ENCODE results near the gene ADH1A. TPM values are rescaled to one million over a fixed set of nuclear protein-coding genes. Genes with fewer than 3 reads are reported as not detected.
"Not testable (repeated sequence)": the region's sequence is repeated elsewhere in the genome, so short reads cannot be mapped to it uniquely, and the experiment has no call there.

ADH1A gene
- total RNA-seq, 4 donors from 2014 or later, result 0.16 TPM; not detected in 3

DNA sequence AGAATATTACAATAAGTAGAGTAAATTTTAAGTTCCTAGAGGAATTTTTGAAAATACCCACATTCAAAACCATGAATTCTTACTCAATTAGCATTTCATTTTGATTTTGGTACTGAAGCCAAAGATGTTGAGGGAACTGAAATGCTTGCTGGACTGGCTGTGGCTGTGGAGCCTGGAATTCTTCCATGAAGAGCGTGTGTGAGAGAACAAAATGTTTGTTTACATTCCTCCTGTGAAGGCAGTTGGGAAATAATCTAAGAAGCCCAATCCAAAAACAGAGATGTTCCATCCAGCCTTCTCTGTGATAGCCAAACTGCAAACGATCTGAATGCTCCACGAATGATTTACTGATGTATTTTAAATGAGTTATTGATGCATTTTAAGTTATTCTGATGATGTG, 34.2 kb upstream of the ADH1A start:
- intact Hi-C loops (cut with DNase I; ENCODE audit: low total_unique reads), result no loop called here
- WGBS, 2 donors, result 18 to 21% methylated on average over 3 of the region's 3 CpGs
- DNase-seq (ENCODE audit: low spot score in 2 of 2), result peak; percentile 86 to 87
- TF ChIP-seq, protein P1, sequence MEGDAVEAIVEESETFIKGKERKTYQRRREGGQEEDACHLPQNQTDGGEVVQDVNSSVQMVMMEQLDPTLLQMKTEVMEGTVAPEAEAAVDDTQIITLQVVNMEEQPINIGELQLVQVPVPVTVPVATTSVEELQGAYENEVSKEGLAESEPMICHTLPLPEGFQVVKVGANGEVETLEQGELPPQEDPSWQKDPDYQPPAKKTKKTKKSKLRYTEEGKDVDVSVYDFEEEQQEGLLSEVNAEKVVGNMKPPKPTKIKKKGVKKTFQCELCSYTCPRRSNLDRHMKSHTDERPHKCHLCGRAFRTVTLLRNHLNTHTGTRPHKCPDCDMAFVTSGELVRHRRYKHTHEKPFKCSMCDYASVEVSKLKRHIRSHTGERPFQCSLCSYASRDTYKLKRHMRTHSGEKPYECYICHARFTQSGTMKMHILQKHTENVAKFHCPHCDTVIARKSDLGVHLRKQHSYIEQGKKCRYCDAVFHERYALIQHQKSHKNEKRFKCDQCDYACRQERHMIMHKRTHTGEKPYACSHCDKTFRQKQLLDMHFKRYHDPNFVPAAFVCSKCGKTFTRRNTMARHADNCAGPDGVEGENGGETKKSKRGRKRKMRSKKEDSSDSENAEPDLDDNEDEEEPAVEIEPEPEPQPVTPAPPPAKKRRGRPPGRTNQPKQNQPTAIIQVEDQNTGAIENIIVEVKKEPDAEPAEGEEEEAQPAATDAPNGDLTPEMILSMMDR (IDR thresholded peaks at IDR 0.05), result no peak
- no peak for TF ChIP-seq POLR2A (IDR thresholded peaks at IDR 0.05)
- H3K4me3 ChIP-seq (ENCODE audit: low read depth, poor library complexity, severe bottlenecking), result no peak overlapping the region

DNA sequence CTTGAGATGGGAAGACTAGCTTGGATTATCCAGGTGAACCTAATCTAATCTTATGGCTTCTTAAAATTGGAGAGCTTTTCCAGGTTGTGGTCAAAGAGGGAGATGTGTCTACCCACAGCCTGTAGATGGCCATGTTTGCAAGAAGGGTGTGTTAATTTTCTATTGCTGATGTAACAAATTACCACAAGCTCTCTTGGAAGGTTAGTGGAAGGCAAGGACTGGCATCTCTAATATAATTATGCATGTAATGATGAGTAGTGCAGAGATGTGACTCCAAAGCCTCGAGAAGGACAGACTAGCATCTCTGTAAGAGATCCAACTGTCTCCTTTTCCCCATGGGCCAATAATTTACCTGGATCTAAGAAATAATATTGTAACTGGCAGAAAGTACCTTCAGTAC, 33.6 kb upstream of the ADH1A start:
- intact Hi-C loops (cut with DNase I; ENCODE audit: low total_unique reads), result no loop called here
- TF ChIP-seq, protein P1 (IDR thresholded peaks at IDR 0.05), result no peak
- TF ChIP-seq POLR2A (IDR thresholded peaks at IDR 0.05), result no peak
- no peak for DNase-seq (ENCODE audit: low spot score in 2 of 2)
- WGBS, 2 donors, result 21 to 26% methylated on average over 1 of the region's 1 CpG
- H3K4me3 ChIP-seq (ENCODE audit: low read depth, poor library complexity, severe bottlenecking), result no peak overlapping the region

DNA sequence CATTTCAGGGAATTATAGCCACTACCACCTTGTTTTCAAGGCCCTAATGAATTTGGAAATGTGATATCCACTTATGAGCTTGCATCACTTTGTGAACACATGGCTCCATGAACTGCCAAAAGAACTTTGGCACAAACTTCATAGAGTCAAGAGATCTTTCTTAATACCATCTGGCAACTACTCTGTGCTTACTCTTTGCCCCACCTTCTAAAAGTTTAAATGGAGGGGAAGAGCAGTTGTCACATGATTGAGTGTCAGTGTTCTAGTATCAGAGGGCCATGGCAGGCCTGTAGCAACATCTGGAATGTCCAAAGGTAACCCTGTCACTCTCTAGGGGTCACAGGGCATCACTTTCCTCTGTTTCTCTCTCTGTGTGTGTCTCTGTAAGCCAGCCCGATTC, 33.0 kb upstream of the ADH1A start:
- H3K4me3 ChIP-seq (ENCODE audit: low read depth, poor library complexity, severe bottlenecking), result no peak overlapping the region
- TF ChIP-seq POLR2A (IDR thresholded peaks at IDR 0.05), result no peak
- TF ChIP-seq, protein P1 (IDR thresholded peaks at IDR 0.05), result no peak
- DNase-seq (ENCODE audit: low spot score in 2 of 2), result peak in 1 of 2 donors; percentile 74
- WGBS, 2 donors, result 93 to 95% methylated on average over 1 of the region's 1 CpG
- intact Hi-C loops (cut with DNase I; ENCODE audit: low total_unique reads), result no loop called here

DNA sequence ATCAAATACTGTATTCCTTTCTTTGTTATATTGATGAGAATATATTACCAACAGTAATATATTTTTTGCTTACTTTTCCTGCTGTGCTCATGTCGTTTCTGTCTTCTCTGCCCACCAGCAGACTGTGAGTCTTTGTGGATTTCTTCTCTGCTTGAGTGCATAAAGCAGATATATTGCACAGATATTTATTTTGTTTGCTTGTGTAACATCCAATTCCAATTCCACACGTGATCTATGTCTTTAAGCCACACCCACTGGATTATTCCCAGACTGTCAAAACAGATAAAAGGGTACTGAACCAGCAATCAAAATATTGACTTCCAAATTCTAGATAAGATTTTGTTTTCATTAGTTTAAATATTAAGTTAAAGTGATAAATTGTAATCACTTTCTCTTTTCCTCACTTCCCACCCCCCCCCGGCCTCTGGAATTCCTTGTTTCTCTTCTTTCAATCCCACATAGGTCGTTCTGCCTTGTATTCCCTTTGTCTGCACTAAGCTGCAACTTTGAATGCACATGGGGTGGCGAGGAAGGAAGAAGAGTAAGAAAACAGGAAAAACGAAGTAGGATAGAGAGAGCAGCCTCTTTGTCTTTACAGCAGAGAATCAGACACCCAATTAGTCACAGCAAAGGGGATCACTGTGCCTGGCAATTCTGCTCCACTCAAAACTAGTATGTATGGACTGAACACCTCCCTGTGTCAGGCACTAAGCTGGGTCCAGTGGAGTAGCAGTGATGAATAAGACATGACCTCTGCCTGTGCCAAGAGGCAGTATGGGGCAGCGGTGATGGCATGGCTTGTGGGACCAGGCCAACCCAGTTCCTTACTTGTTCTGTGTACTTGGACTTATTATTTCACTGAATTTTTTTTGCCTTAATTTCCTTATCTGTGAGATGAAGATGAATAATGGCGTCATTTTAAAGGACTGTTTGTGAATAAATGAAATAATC, 30.7 kb upstream of the ADH1A start, which contains the start of gene ADH1B:
TSS of gene ADH1B (minus strand) at position 161 of the 951 bp plus-strand sequence. CDS start at position 91, 70 bp downstream.
- WGBS, 2 donors, result 54 to 57% methylated on average over 8 of the region's 8 CpGs
- intact Hi-C loops (cut with DNase I; ENCODE audit: low total_unique reads), result no loop called here
- no peak for DNase-seq (ENCODE audit: low spot score in 2 of 2)
- TF ChIP-seq POLR2A (IDR thresholded peaks at IDR 0.05), result peak in 1 of 2 donors; percentile 23
- TF ChIP-seq, protein P1 (IDR thresholded peaks at IDR 0.05), result no peak
- no peak within 1 kb of the TSS for H3K4me3 ChIP-seq (ENCODE audit: low read depth, poor library complexity, severe bottlenecking)

DNA sequence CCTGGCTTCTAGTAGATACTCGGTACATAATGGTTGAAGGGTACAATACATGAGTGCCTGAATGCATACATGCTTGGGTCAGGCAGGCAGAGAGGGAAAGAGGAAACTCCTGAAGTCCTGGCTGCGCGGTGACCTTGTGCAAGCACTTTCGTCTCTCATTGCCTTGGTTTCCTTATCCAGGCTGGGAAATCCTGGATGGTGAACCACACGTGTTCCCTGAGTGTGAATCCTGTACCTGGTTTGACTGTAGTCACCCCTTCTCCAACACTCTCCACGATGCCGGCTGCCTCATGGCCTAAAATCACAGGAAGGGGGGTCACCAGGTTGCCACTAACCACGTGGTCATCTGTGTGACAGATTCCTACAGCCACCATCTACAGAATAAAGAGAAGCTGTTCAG, 27.0 kb upstream of the ADH1A start:
- intact Hi-C loops (cut with DNase I; ENCODE audit: low total_unique reads); H3K4me3 ChIP-seq (ENCODE audit: low read depth, poor library complexity, severe bottlenecking): not testable (repeated sequence)
- 88 to 94% methylated on average over 8 of the region's 8 CpGs for WGBS, 2 donors

DNA sequence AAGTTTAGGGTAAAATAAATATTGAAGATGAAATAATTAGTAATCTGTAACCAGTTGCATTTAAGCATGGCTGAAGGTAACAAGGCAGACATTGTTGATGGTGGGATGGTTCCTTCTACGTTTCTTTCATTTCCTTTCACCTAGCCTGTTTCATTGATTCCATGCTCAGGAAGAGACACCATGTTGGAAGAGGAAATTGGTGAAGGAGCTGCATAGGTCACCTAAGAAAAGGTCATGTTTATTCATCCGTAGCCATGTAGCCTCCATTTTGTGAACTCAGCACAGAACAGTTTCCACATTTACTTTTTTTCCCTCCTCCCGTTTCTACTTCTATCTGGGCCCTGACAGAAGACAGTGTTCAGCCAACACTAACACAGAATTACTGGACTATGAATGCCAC, 26.6 kb upstream of the ADH1A start:
- intact Hi-C loops (cut with DNase I; ENCODE audit: low total_unique reads), result no loop called here
- no peak overlapping the region for H3K4me3 ChIP-seq (ENCODE audit: low read depth, poor library complexity, severe bottlenecking)
- WGBS, 2 donors, result 83 to 87% methylated on average over 3 of the region's 3 CpGs
- TF ChIP-seq, protein P1 (IDR thresholded peaks at IDR 0.05), result no peak
- no peak for TF ChIP-seq POLR2A (IDR thresholded peaks at IDR 0.05)
- DNase-seq (ENCODE audit: low spot score in 2 of 2), result no peak

More for the DNA sequence above, 27.0 kb upstream of the ADH1A start:
- DNase-seq (ENCODE audit: low spot score in 2 of 2), result not testable (repeated sequence)
